H1 (cell line): ENCODE measurements around the gene RBBP9. TPM values are rescaled to one million over a fixed set of nuclear protein-coding genes. Genes with fewer than 3 reads are reported as not detected.

ENCODE experiments used
- CTCF ChIA-PET: fragments of 300-600 bp; sonication (Branson Sonifier 250); formaldehyde crosslinking; loops from one replicate; lab custom pipeline; 2021; ENCODE audit not compliant: partially characterized antibody; lab: Charles Lee
- POLR2A ChIA-PET: fragments of 300-600 bp; sonication (Branson Sonifier 250); formaldehyde crosslinking; loops from one replicate; lab custom pipeline; 2021; ENCODE audit warnings: inconsistent platforms; ENCODE audit not compliant: partially characterized antibody; lab: Charles Lee
- DNase-seq, 2 experiments: peaks; one replicate each; pipeline versions ENCODE4 v3.0.0 to v3.0.0-alpha.2; 2010 to 2022; ENCODE audit warnings: low spot score in 2 of 2, low read depth in 1 of 2, mixed read lengths in 1 of 2
- FAIRE-seq: peaks from 2 replicates; lab custom pipeline; 2011; peaks lifted over from hg19 to GRCh38; lab: Jason Lieb, UNC
- H2AFZ ChIP-seq: 2 replicates; pipeline ENCODE4 v1.8.1; 2012; ENCODE audit warnings: low read length, inconsistent platforms
- H2AK5ac ChIP-seq: 2 replicates; pipeline ENCODE4 v1.6.1; 2013; ENCODE audit warnings: low read depth, low read length
- H2BK120ac ChIP-seq: replicated peaks from 2 replicates; pipeline ENCODE3; 2013; ENCODE audit warnings: low read depth, low read length, inconsistent platforms
- H2BK12ac ChIP-seq: 2 replicates; pipeline ENCODE4 v1.6.1; 2013; ENCODE audit warnings: low read depth, low read length
- H2BK15ac ChIP-seq: 2 replicates; pipeline ENCODE4 v1.6.1; 2013; ENCODE audit warnings: low read length
- H2BK20ac ChIP-seq: 2 replicates; pipeline ENCODE4 v1.6.1; 2013; ENCODE audit warnings: low read length
- H2BK5ac ChIP-seq: 2 replicates; pipeline ENCODE4 v1.6.1; 2013; ENCODE audit warnings: low read depth, low read length
- H3K14ac ChIP-seq: 2 replicates; pipeline ENCODE4 v1.6.1; 2013; ENCODE audit warnings: inconsistent platforms; ENCODE audit not compliant: insufficient read length
- H3K18ac ChIP-seq: 2 replicates; pipeline ENCODE4 v1.6.1; 2013; ENCODE audit warnings: low read length; ENCODE audit errors: extremely low read depth
- H3K23ac ChIP-seq: 2 replicates; pipeline ENCODE4 v1.6.1; 2013; ENCODE audit warnings: inconsistent platforms; ENCODE audit not compliant: insufficient read length
- H3K23me2 ChIP-seq: 2 replicates; pipeline ENCODE4 v1.6.1; 2013; ENCODE audit warnings: low read depth, low read length
- H3K27ac ChIP-seq: 2 replicates; pipeline ENCODE4 v1.6.1; 2011; ENCODE audit warnings: low read depth, low read length, inconsistent platforms
- H3K27me3 ChIP-seq, 4 experiments: replicated peaks in 1 of 4; 1 replicate in 1 of 4; 2 replicates in 3 of 4; pipeline versions ENCODE4 v1.6.1 to v1.8.1; 2011 to 2013; ENCODE audit warnings: low read length in 3 of 4, mild to moderate bottlenecking in 3 of 4, inconsistent platforms in 2 of 4, mixed read lengths in 2 of 4, moderate library complexity in 1 of 4; ENCODE audit not compliant: control insufficient read depth in 3 of 4, insufficient read depth in 3 of 4; ENCODE audit errors: extremely low read depth in 1 of 4
- H3K36me3 ChIP-seq, 4 experiments: 2 replicates each; pipeline versions ENCODE4 v1.6.1 to v1.8.1; 2011 to 2013; ENCODE audit warnings: mild to moderate bottlenecking in 4 of 4, low read length in 3 of 4, moderate library complexity in 2 of 4, control low read depth in 1 of 4, inconsistent platforms in 1 of 4; ENCODE audit not compliant: insufficient read depth in 4 of 4, control insufficient read depth in 2 of 4
- H3K4ac ChIP-seq: replicated peaks from 2 replicates; pipeline ENCODE3; 2013; ENCODE audit warnings: low read length, low read depth, mixed read lengths, inconsistent platforms; ENCODE audit not compliant: insufficient read length
- H3K4me1 ChIP-seq, 4 experiments: replicated peaks in 1 of 4; 1 replicate in 1 of 4; 2 replicates in 3 of 4; pipeline versions ENCODE4 v1.6.1 to v1.8.1; 2011 to 2013; ENCODE audit warnings: low read length in 3 of 4, inconsistent platforms in 2 of 4, mixed read lengths in 1 of 4; ENCODE audit not compliant: insufficient read depth in 4 of 4, control insufficient read depth in 3 of 4
- H3K4me2 ChIP-seq, 2 experiments: 2 replicates each; pipeline versions ENCODE4 v1.6.1 to v1.8.1; 2011 to 2013; ENCODE audit warnings: low read depth in 2 of 2, low read length in 2 of 2, control low read depth in 1 of 2, inconsistent platforms in 1 of 2, mild to moderate bottlenecking in 1 of 2; ENCODE audit not compliant: insufficient read depth in 1 of 2
- H3K4me3 ChIP-seq, 4 experiments: fragments of 200-600, 300-600 bp in 1 of 4; sonication (generic), shearing (Covaris generic), sonication (Bioruptor Twin) in 1 of 4; 2 replicates each; pipeline versions ENCODE4 v1.5.1 to v1.8.1; 2011 to 2016; ENCODE audit warnings: low read length in 4 of 4, low read depth in 3 of 4, control low read depth in 2 of 4, inconsistent platforms in 2 of 4, mild to moderate bottlenecking in 2 of 4, mixed read lengths in 1 of 4, moderate library complexity in 1 of 4; ENCODE audit not compliant: insufficient read depth in 2 of 4; ENCODE audit errors: extremely low read depth in 1 of 4
- H3K56ac ChIP-seq: replicated peaks from 2 replicates; pipeline ENCODE3; 2013; ENCODE audit warnings: low read depth, mild to moderate bottlenecking, mixed read lengths, low read length, inconsistent platforms; ENCODE audit not compliant: insufficient read length
- H3K79me1 ChIP-seq: 2 replicates; pipeline ENCODE4 v1.6.1; 2013; ENCODE audit warnings: low read depth, low read length, control low read depth
- H3K79me2 ChIP-seq, 2 experiments: 2 replicates each; pipeline versions ENCODE4 v1.6.1 to v1.8.1; 2012 to 2013; ENCODE audit warnings: low read length in 2 of 2, mild to moderate bottlenecking in 2 of 2, inconsistent platforms in 1 of 2; ENCODE audit not compliant: insufficient read depth in 2 of 2, control insufficient read depth in 1 of 2
- H3K9ac ChIP-seq, 4 experiments: replicated peaks in 1 of 4; 1 replicate in 1 of 4; 2 replicates in 3 of 4; pipeline versions ENCODE4 v1.6.1 to v1.8.1; 2011 to 2013; ENCODE audit warnings: low read depth in 3 of 4, low read length in 3 of 4, control low read depth in 2 of 4, mild to moderate bottlenecking in 2 of 4, moderate library complexity in 2 of 4, inconsistent platforms in 1 of 4; ENCODE audit errors: extremely low read depth in 1 of 4
- H3K9me3 ChIP-seq, 2 experiments: 2 replicates each; pipeline versions ENCODE4 v1.6.1 to v1.8.1; 2012 to 2013; ENCODE audit warnings: mild to moderate bottlenecking in 2 of 2, moderate library complexity in 2 of 2, control low read depth in 1 of 2, inconsistent platforms in 1 of 2, low read depth in 1 of 2, low read length in 1 of 2, mixed read lengths in 1 of 2; ENCODE audit not compliant: insufficient read depth in 2 of 2
- H4K20me1 ChIP-seq, 2 experiments: replicated peaks in 1 of 2; 2 replicates each; pipeline versions ENCODE3 to v1.8.1; 2011 to 2013; ENCODE audit warnings: inconsistent platforms in 2 of 2, low read length in 2 of 2, mild to moderate bottlenecking in 1 of 2; ENCODE audit not compliant: insufficient read depth in 2 of 2, control insufficient read depth in 1 of 2
- H4K5ac ChIP-seq: 2 replicates; pipeline ENCODE4 v1.6.1; 2013; ENCODE audit warnings: low read length, low read depth, mixed read lengths, inconsistent platforms; ENCODE audit not compliant: insufficient read length
- H4K8ac ChIP-seq: 2 replicates; pipeline ENCODE4 v1.8.0; 2013; ENCODE audit warnings: mild to moderate bottlenecking, moderate library complexity, low read length, inconsistent platforms; ENCODE audit not compliant: insufficient read depth; ENCODE audit errors: extremely low read depth
- H4K91ac ChIP-seq: replicated peaks from 2 replicates; pipeline ENCODE3; 2013; ENCODE audit warnings: low read length, mixed read lengths, inconsistent platforms; ENCODE audit not compliant: insufficient read length
- HDAC2 ChIP-seq, 2 experiments: fragments of 300-600 bp in 1 of 2; sonication (generic) in 1 of 2; IDR thresholded peaks; 2 replicates each; pipeline ENCODE4 v1.6.1; 2011 to 2012; ENCODE audit warnings: low read depth in 2 of 2, low read length in 2 of 2, mild to moderate bottlenecking in 2 of 2, moderate library complexity in 2 of 2, borderline replicate concordance in 1 of 2, inconsistent platforms in 1 of 2
- KDM4A ChIP-seq: IDR thresholded peaks from one replicate; pipeline ENCODE4 v1.7.1; 2012; ENCODE audit warnings: low read depth, mild to moderate bottlenecking, moderate library complexity, low read length, inconsistent platforms; ENCODE audit not compliant: severe bottlenecking
- PHF8 ChIP-seq: fragments of 200-600 bp; sonication (generic); conservative IDR thresholded peaks from 2 replicates; pipeline ENCODE4 v1.7.1; 2012; ENCODE audit warnings: low read depth, mild to moderate bottlenecking, inconsistent platforms, low read length, moderate library complexity
- POLR2A ChIP-seq, 2 experiments: IDR thresholded peaks; 1 replicate in 1 of 2; 2 replicates in 1 of 2; pipeline ENCODE4 v1.6.1; 2011; ENCODE audit warnings: low read depth in 2 of 2, low read length in 2 of 2, mild to moderate bottlenecking in 2 of 2; ENCODE audit errors: control extremely low read depth in 1 of 2
- POLR2AphosphoS5 ChIP-seq: IDR thresholded peaks from 2 replicates; pipeline ENCODE4 v1.6.1; 2011; ENCODE audit warnings: low read depth, low read length
- RXRA ChIP-seq: IDR thresholded peaks from 2 replicates; pipeline ENCODE4 v1.6.1; 2011; ENCODE audit warnings: low read depth, mild to moderate bottlenecking, low read length, moderate library complexity; ENCODE audit not compliant: insufficient read depth
- SUZ12 ChIP-seq: fragments of 200-600 bp; sonication (generic); IDR thresholded peaks from 2 replicates; pipeline ENCODE4 v1.6.1; 2012; ENCODE audit warnings: mild to moderate bottlenecking, inconsistent platforms, low read length, moderate library complexity, mixed read lengths
- TBP ChIP-seq: IDR thresholded peaks from 2 replicates; pipeline ENCODE4 v1.6.1; 2011; ENCODE audit warnings: low read depth, low read length, improper control_type of control experiment
- USF2 ChIP-seq: IDR thresholded peaks from 2 replicates; pipeline ENCODE4 v1.6.1; 2011; ENCODE audit warnings: low read length, improper control_type of control experiment
- YY1 ChIP-seq: IDR thresholded peaks from 2 replicates; pipeline ENCODE4 v1.6.1; 2011; ENCODE audit warnings: low read depth, mild to moderate bottlenecking, low read length
- WGBS, 2 experiments: shearing (Covaris generic) in 1 of 2; methylation state at CpG; one replicate each; pipeline versions ENCODE4 v1.1.6 to v1.1.7; 2013 to 2015; ENCODE audit warnings: low lambda C conversion rate in 2 of 2, mixed read lengths in 2 of 2, inconsistent platforms in 1 of 2, low coverage in 1 of 2, missing lambda C conversion rate in 1 of 2; ENCODE audit not compliant: insufficient replicate concordance in 2 of 2, insufficient coverage in 1 of 2, insufficient read length in 1 of 2; ENCODE audit errors: extremely low coverage in 1 of 2, missing lambda C conversion rate in 1 of 2; 5-methylcytosine and 5-hydroxymethylcytosine counted together
- polyA plus RNA-seq, 7 experiments: library from polyadenylated mRNA; depleted of rRNA in 3 of 7; stranded (reverse) in 5 of 7; unstranded in 2 of 7; fragments of >200 nt in 5 of 7; fragments of 200-250 nt in 2 of 7; gene quantifications; 1 replicate in 5 of 7; 2 replicates in 1 of 7; 4 replicates in 1 of 7; pipeline versions ENCODE4 v1.2.1 to v1.2.3, GENCODE V29; 2011 to 2013; ENCODE audit warnings: missing spikeins in 2 of 7, mixed read lengths in 2 of 7
- total RNA-seq: library from RNA; stranded (reverse); fragmentation: NEBNext Ultra II Directional; extraction: Animal tissue kit (Norgen Biotek cat#: 25700); gene quantifications from 2 replicates; pipeline ENCODE4 v1.2.1, GENCODE V29; 2021

Gene RBBP9
- total and polyA plus RNA-seq, 2 of the 8 experiments (the other 6 are each of a cell fraction or from before 2014, with no cell fraction given) = 9.5 to 13.5 TPM

- Histone ChIP-seq H3K79me1 (no peaks in the 10 kb centered on the region; the same call in 1 of the 2 replicates), H4K5ac (no peak overlapping the region), H3K4ac (no peak overlapping the region), H3K23me2 (0 out of 2 replicates have a peak, but pooled peaks cover 4% of the 10 kb centered on the region), H3K4me2 (peak overlapping the region; percentile 77 to 93), H3K4me3 (peak overlapping the region; percentile 73 to 97 (median 91)), H4K8ac (no peak overlapping the region; the same call in 1 of the 2 replicates), H2BK12ac (no peak overlapping the region), H3K23ac (no peak overlapping the region), H2AK5ac (no peak overlapping the region), H2BK5ac (no peak overlapping the region), H2BK15ac (no peak overlapping the region), H3K14ac (no peak overlapping the region), H2AFZ (peak overlapping the region; percentile 59; the same call in 1 of the 2 replicates), H3K9ac (peak overlapping the region in 3 of 4 experiments; percentile 38 to 59 (median 43); a peak in 4 of 7 replicates), H3K27ac (no peak overlapping the region), H3K56ac (no peak overlapping the region), H3K18ac (no peak overlapping the region), H3K36me3 (peaks cover 0 to 3% (median 2%) of the 10 kb centered on the region in 4 experiments; a peak in 2 of 8 replicates), H4K91ac (no peak overlapping the region), H2BK20ac (no peak overlapping the region), H3K79me2 (peaks cover 3 to 28% of the 10 kb centered on the region in 2 experiments; a peak in 3 of 4 replicates), H2BK120ac (no peak overlapping the region), H3K27me3 (no peaks in the 10 kb centered on the region), H3K9me3 (no peaks in the 10 kb centered on the region), H3K4me1 (no peaks in the 10 kb centered on the region; a peak in 2 of 7 replicates), H4K20me1 (no peaks in the 10 kb centered on the region)
- whole genome bisulfite sequencing, 2 experiments = 2% methylated on average over 15 of the region's 15 CpGs; no CpG with 5 or more reads in 1 of the 2 experiments
- TF ChIP-seq HDAC2 (IDR thresholded peaks at IDR 0.05; ENCODE audit: borderline replicate concordance in 1 of 2, low read depth in 2 of 2, low read length in 2 of 2) (no peak), POLR2AphosphoS5 (0 out of 2 replicates have a peak, but pooled peaks have one; percentile 27), KDM4A (no peak), POLR2A (IDR thresholded peaks at IDR 0.05; ENCODE audit: control extremely low read depth in 1 of 2, low read depth in 2 of 2, low read length in 2 of 2) (peak; percentile 17 to 47; a peak in 2 of 3 replicates), USF2 (no peak), PHF8 (peak; percentile 34; the same call in 1 of the 2 replicates), RXRA (no peak), SUZ12 (no peak), YY1 (peak; percentile 46; the same call in 1 of the 2 replicates), TBP (0 out of 2 replicates have a peak, but pooled peaks have one; percentile 9)
- POLR2A ChIA-PET = interaction anchor here (0.7 to 2.6 kb wide), 19 partner anchors 11 to 178 kb away, joined by 3 to 14 read pairs (median 3); partner anchors contain the start of genes RBBP9, SEC23B, SMIM26 and ZNF133
- DNase-seq (no peak), FAIRE-seq (no peak)
- CTCF ChIA-PET = interaction anchor here (0.9 to 1.1 kb wide), 2 partner anchors 31 kb away, joined by 3 read pairs; partner anchors contain the start of gene RBBP9
Measured at GRCh38 chr20:18466574-18466893, 30.5 kb downstream of the RBBP9 start.
